ENCODE measurements around the gene FBXO15.
A peak's percentile ranks its signal among the peaks of the same experiment; 100 is the strongest.

The FBXO15 gene

GRCh38 chr18:74113711-74114110 lies 33.9 kb downstream of the FBXO15 start:
- DNase-seq (ENCODE audit: low spot score), result no peak

- DNase-seq (ENCODE audit: low spot score), result no peak
Observed at GRCh38 chr18:74110976-74111375, 36.7 kb downstream of the FBXO15 start.

GRCh38 chr18:74110149-74110548 lies 37.5 kb downstream of the FBXO15 start:
- no peak for DNase-seq (ENCODE audit: low spot score)

- no peak for DNase-seq (ENCODE audit: low spot score)
Observed at GRCh38 chr18:74108460-74108859, 39.2 kb downstream of the FBXO15 start.

GRCh38 chr18:74097803-74098202 lies 49.8 kb downstream of the FBXO15 start:
- no peak for DNase-seq (ENCODE audit: low spot score)

GRCh38 chr18:74092922-74093321 lies 54.7 kb downstream of the FBXO15 start:
- DNase-seq (ENCODE audit: low spot score), result no peak

GRCh38 chr18:74084184-74084855 lies 63.3 kb downstream of the FBXO15 start:
- no peak for DNase-seq (ENCODE audit: low spot score)

GRCh38 chr18:74083557-74083952 lies 64.1 kb downstream of the FBXO15 start:
- DNase-seq (ENCODE audit: low spot score), result no peak

- DNase-seq (ENCODE audit: low spot score), result no peak
Observed at GRCh38 chr18:74082742-74083556, 64.7 kb downstream of the FBXO15 start.

GRCh38 chr18:74081966-74082741 lies 65.5 kb downstream of the FBXO15 start:
- peak; percentile 10 for DNase-seq (ENCODE audit: low spot score)

- DNase-seq (ENCODE audit: low spot score), result no peak
Observed at GRCh38 chr18:74078257-74078656, 69.4 kb downstream of the FBXO15 start.

GRCh38 chr18:74074668-74075564 lies 72.7 kb downstream of the FBXO15 start:
- no peak for DNase-seq (ENCODE audit: low spot score)

- no peak for DNase-seq (ENCODE audit: low spot score)
Observed at GRCh38 chr18:74073957-74074667, 73.5 kb downstream of the FBXO15 start.

GRCh38 chr18:74069178-74070050 lies 78.2 kb downstream of the FBXO15 start:
- DNase-seq (ENCODE audit: low spot score), result no peak

GRCh38 chr18:74068296-74068695 lies 79.3 kb downstream of the FBXO15 start:
- no peak for DNase-seq (ENCODE audit: low spot score)

GRCh38 chr18:74066018-74066417 lies 81.6 kb downstream of the FBXO15 start:
- no peak for DNase-seq (ENCODE audit: low spot score)

- no peak for DNase-seq (ENCODE audit: low spot score)
Observed at GRCh38 chr18:74065366-74065765, 82.3 kb downstream of the FBXO15 start.

- DNase-seq (ENCODE audit: low spot score), result no peak
Observed at GRCh38 chr18:74064510-74064909, 83.1 kb downstream of the FBXO15 start.

- DNase-seq (ENCODE audit: low spot score), result no peak
Observed at GRCh38 chr18:74063557-74063956, 84.1 kb downstream of the FBXO15 start.

GRCh38 chr18:74063023-74063422 lies 84.6 kb downstream of the FBXO15 start:
- no peak for DNase-seq (ENCODE audit: low spot score)

Measured in LoVo (cell line).